ENCODE data around the gene NBAS.

- TF ChIP-seq POLR2AphosphoS5 (IDR thresholded peaks at IDR 0.05; ENCODE audit: low read depth, low read length) (no peak), CTCF (IDR thresholded peaks at IDR 0.05) (no peak), SIN3A (IDR thresholded peaks at IDR 0.05; ENCODE audit: borderline replicate concordance, insufficient read depth, low read depth, low read length) (no peak)
Observed at GRCh38 chr2:15198051-15198450, 363.1 kb downstream of the NBAS start.

Measured in Panc1 (cell line).